ENCODE measurements around the gene IL23R.
"Not testable (repeated sequence)": the region's sequence is repeated elsewhere in the genome, so short reads cannot be mapped to it uniquely, and the experiment has no call there.

IL23R gene, protein sequence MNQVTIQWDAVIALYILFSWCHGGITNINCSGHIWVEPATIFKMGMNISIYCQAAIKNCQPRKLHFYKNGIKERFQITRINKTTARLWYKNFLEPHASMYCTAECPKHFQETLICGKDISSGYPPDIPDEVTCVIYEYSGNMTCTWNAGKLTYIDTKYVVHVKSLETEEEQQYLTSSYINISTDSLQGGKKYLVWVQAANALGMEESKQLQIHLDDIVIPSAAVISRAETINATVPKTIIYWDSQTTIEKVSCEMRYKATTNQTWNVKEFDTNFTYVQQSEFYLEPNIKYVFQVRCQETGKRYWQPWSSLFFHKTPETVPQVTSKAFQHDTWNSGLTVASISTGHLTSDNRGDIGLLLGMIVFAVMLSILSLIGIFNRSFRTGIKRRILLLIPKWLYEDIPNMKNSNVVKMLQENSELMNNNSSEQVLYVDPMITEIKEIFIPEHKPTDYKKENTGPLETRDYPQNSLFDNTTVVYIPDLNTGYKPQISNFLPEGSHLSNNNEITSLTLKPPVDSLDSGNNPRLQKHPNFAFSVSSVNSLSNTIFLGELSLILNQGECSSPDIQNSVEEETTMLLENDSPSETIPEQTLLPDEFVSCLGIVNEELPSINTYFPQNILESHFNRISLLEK

DNA sequence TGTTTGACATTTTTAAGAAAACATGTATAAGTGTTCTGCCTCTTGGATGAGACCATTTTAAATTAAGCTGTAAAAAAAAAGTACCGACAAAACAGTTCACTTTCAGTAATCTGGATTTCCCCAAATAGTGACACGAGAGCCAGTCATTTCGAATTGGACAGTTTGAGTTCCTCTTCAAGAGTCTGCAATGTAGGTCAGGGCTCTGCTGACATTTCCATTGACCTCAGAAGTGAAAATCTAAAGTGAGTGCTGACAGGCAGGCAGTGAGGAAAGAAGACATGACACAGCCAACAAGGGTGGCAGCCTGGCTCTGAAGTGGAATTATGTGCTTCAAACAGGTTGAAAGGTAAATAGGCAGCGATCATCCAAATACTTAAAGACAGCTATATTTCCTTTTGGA, at the start of gene IL23R:
IL23R (plus strand) TSS at position 259 of the 400 bp plus-strand sequence. CDS start 1,667 bp downstream, outside the sequence.
- no peak for DNase-seq

DNA sequence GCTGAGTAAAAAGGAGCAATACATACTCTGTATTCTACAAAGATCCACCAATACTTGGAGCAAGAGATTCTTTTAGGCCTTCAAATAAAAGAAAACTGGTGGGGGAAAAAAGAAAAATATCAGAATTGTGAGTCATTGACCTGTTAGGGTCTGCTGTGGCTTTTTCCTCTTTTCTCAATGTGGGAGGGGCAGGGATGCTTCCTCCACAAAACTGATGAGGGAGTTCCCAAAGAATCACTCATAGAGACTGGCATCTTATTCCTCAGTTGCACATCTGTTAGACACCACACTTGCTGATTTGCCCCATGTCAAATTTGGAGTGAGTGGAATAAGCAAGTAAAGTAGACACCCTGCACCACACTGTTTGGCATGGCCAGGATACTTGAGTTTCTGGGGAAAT, 48.1 kb upstream of the IL23R start:
- no peak for DNase-seq

- DNase-seq = no peak
These were observed 47.6 kb upstream of the IL23R start for GRCh38 chr1:67118646-67119045.

DNA sequence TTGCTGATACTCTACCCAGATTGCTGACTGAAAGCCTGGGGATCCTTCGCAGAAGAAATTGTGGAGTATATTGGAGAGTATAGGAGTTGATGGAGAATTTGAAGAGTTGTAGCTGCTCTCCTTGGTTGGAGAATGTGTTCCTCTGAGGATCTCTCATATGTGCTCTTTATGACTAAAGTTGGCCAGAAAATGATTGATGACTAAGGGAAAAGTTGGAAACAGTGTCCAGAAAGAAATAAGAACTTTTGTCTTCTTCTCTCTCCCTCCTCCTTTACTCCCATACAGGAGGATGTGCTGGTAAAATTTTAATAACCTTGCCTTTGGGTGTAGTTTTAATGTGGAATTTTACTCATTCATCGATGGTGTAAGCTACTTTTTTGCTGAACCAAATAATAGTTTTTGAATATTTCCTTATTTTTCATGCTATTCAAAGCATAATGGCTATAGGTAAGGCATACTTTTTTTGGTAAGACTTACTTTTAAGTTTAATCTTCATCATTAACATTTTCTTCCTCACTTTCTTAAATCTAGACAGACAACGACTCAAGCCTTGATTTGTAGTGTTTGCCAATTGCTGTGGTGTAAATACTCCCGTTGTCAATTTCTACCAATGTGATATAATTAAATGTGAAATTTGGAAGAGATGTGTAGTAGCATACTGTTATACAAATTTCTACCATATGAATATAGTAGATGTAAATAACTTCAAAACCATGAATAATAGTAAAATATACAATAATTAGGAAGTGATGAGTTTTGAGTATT, 45.2 kb upstream of the IL23R start:
- no peak for DNase-seq

DNA sequence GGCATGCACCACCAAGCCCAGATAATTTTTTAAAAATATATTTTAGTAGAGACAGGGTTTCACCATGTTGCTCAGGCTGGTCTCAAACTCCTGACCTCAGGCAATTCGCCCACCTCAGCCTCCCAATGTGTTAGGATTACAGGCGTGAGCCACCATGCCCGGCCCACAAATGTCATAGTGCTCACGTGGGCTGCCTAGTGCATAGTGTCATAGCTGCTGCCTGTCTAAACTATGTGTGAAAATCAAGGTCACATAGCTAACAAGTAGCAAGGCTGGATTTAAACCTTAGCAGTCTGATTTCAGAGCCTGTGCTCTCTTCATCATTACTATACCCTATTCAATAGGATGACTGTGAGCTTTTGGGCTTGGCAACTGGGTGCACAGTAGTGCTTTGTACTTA, 41.8 kb upstream of the IL23R start:
- no peak for DNase-seq

GRCh38 chr1:67126111-67126746, 40.0 kb upstream of the IL23R start:
- no peak for DNase-seq

GRCh38 chr1:67126974-67127373, 39.3 kb upstream of the IL23R start:
- no peak for DNase-seq

- no peak for DNase-seq
These were observed 35.6 kb upstream of the IL23R start for GRCh38 chr1:67130673-67131072.

- DNase-seq = peak; percentile 79
These were observed 33.1 kb upstream of the IL23R start for GRCh38 chr1:67133177-67133576.

DNA sequence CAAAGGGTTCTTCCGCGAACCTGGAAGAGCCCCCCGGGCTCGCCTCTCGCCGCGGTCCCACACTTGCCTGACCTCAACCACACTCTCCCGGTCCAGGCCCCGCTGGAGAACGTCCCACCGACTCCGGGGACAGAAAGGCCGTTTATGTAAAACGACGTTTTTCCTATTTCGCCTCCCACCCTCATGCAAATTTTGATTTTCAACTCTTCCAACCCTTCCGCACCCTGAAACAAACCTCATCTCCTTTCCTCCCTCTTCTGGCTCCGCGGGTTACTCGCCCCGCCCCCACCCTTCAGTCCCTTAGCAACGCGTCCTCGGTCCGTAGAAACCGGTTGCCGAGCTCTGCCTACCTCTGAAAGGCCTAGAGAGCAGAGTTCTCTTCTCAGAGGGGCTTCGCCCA, 31.6 kb upstream of the IL23R start, which contains the start of gene C1orf141:
C1orf141 (minus strand) TSS at position 276 of the 400 bp plus-strand sequence. CDS start 7,730 bp downstream, outside the sequence.
- peak; percentile 37 for DNase-seq

DNA sequence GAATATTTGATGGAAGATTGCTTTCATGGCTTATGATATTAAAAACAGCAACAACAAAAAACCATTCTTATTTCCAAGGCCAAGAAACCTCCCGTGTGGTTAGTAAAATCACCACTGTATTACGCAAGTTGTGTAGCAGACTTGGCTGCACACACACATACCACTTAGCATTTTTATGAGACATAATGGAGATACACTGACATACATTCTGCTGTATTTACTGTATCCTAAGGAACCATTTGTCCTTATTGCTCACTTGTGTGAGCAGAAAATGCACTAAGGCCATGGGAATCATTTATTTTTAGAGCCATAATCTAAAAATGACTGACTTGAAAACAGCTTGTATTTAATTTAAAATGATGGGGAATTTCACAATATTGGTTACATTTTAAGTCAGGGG, 30.9 kb upstream of the IL23R start:
- no peak for DNase-seq

DNA sequence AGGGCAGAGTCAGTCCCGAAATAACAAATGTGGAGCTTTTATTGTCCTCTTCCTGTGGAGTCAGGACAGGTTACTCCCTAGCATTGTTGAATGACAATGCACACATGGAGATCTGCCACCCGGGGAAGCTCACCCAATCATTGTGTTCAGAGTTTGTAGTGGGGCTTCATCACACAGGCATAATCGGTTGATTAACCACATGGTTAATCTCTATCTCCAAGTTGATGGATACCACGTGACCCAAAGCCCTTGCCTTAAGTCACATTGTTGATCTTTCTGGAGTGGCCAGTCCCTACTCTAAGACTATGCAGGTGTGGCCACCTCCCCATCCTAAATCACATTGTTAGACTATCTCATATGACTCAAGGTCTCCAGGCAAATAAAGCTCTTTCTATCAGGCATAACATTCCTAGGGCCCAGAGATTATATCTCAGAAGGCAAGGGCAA, 28.9 kb upstream of the IL23R start:
- DNase-seq = peak; percentile 27

GRCh38 chr1:67138813-67139499, 27.3 kb upstream of the IL23R start:
- no peak for DNase-seq

DNA sequence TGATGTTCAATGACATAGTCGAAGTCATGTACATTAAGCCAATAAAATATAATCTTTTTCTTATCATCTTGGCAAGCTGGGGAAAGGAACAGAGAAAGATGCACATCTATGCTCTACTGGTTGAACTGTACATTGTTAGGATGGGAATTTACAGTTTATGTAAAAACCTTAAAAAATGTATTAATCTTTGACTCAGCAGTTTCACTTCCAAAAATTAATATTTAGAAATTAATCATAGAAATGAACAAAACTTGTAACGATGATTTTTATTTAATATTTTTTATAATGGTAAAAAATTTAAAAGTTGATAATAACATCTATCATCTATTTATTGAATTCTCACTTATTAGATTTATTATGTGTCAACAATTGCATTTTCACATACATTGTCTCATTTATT, 25.8 kb upstream of the IL23R start:
- DNase-seq = no peak

DNA sequence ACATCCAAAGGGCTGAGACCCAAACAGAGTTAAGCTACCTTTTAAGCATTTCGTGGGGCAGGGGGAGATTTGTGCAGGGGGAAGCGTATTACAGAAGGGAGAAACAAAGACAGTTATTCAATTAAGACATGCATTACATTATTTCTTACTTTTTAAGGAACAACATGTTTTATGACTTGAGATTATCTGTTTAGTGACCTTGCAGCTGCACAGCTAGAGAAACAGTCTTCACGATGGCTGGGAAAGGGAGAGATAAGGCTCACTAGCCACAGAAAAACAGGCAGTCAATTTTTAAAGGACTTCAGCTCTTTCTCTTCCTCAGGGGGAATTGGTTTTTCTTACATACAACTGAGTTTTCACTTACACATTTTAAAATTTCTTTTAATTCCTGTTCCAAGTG, 24.4 kb upstream of the IL23R start:
- DNase-seq = peak; percentile 81

DNA sequence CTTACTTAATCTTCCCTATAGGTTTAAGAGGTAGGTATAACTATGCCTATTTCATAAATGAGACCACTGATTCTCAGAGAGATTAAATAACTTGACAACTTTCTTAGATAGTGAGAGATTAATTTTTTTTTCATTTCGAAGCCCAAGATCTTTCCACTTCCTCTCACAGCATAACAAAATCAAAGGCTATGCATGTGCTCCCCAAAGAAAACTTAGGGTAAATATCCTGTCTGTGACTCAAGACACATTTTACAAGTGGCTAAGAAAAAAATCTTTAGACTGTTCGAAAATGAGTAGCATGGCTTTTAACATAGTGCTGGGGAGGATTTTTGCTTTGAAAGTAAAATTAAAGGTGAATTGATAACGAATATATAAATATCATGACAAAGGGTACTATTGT, 23.3 kb upstream of the IL23R start:
- no peak for DNase-seq

GRCh38 chr1:67143966-67144365, 22.3 kb upstream of the IL23R start:
- no peak for DNase-seq

- DNase-seq = peak; percentile 49
These were observed 21.6 kb upstream of the IL23R start for GRCh38 chr1:67144696-67145095.

GRCh38 chr1:67146101-67146500, 20.2 kb upstream of the IL23R start:
- DNase-seq = no peak

DNA sequence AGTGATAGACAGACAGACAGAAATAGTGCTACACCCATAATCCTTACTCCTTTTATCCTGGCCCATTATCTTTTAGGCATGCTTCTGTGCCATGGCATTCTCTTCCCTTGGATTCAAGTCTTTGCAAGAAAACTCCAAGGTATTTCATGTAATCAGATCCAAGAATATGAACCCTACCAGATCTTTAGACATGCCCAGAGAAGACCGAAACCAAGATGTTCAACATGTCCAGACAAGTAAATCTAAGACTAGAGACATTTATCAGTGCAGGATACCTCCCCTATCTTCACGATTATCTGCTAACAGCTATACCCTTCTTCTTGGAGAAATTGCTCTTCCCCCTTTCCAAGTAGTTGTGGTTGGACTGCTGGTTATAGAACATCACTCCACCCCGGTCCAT, 19.7 kb upstream of the IL23R start:
- no peak for DNase-seq

DNA sequence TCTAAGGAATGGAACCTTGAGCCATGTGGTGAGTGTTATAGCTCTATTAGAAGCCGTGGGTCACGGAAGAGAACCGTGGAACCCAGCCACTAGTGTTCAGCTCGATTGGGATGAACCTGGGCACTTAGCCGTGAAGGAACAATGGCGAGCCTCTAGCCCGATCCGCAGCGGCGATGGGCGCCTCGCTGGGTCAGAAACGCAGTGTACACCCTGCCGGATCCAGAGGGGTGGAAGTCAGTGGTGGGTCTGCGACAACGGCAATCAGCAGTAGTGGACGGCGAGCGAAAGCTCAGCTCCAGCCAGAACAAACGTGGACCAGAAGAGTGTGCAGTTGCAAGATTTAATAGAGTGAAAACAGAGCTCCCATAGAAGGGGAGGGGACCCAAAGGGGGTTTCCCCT, 18.3 kb upstream of the IL23R start:
- DNase-seq = not testable (repeated sequence)

DNA sequence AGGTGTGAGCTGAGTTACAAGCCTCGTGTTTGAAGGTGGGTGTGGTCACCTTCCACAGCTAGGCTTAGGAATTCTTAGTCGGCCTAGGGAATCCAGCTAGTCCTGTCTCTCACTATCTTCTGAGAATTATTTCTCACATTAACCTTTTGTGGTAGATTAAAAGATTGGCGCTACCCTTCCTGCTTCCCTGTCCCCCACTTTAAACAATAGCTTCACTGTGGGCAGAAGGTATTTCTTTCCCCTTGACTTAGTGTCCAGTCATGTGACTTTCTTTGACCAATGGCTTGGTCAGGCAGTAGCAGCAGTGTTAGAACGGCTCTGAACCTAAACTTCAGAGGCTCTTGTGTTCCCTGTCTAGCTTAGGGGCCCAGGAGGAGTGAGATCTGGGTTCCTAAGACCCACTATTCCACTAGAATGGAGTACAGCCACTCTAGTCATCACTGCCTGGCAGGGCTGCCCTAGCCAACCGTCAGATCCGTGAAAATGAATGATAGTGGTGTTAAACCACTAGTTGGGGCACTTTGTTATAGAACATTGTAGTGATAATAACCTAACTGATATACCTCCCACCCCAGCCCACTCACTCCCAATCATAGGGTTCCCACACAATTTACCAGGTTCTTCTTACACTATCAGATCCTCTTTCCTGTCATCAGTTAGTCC, 17.6 kb upstream of the IL23R start:
- no peak for DNase-seq
